ENCODE results near the gene CUL1. TPM values are rescaled to one million over a fixed set of nuclear protein-coding genes. Genes with fewer than 3 reads are reported as not detected.

CUL1 gene
- total RNA-seq, 1 experiment from 2014 or later = 72.3 TPM

DNA sequence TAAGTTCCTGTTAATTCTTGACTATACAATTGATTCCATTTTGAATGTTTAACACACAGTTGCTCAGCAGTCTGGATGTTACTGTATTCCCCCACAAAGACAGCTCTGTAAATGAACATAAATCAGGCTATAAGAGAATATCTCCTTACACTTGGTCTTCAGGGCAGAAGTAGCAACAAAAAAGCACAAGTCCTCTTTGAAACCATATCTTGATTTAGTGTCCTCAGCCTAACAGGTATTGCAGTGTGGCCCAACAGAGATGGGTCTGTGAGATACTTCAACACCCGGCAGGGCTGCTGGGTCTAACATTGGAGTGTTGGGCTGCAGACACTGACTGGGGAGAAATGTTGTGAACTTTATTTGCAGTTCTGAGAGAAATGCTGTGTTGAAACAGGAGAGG is 75.8 kb downstream of the CUL1 start:
- Histone ChIP-seq H3K56ac (ENCODE audit: insufficient read length, low read depth, low read length) (no peak overlapping the region), H3K18ac (ENCODE audit: insufficient read length, low read depth, low read length) (no peak overlapping the region), H2AK5ac (ENCODE audit: insufficient read length, low read length) (no peak overlapping the region), H4K8ac (replicated peaks; ENCODE audit: insufficient read length, low read depth, low read length) (no peak overlapping the region), H4K20me1 (ENCODE audit: control insufficient read depth, insufficient read depth, insufficient read length) (no peaks in the 10 kb centered on the region), H2BK20ac (ENCODE audit: low read depth, low read length, poor library complexity, severe bottlenecking) (no peak overlapping the region), H3K79me1 (ENCODE audit: insufficient read depth, low read depth, low read length, poor library complexity, severe bottlenecking) (no peaks in the 10 kb centered on the region), H3K4me2 (ENCODE audit: insufficient read depth, insufficient read length, low read length) (no peak overlapping the region), H2BK5ac (ENCODE audit: insufficient read length, low read length) (no peak overlapping the region), H3K14ac (ENCODE audit: insufficient read depth, low read length) (no peak overlapping the region), H3K9ac (ENCODE audit: extremely low read depth, insufficient read length, low read length) (no peak overlapping the region), H4K91ac (ENCODE audit: insufficient read length, low read depth, low read length) (no peak overlapping the region), H4K5ac (ENCODE audit: insufficient read length, low read depth, low read length) (no peak overlapping the region), H3K27me3 (ENCODE audit: insufficient read depth, low read length) (no peaks in the 10 kb centered on the region), H3K27ac (ENCODE audit: insufficient read length, low read depth, low read length) (no peak overlapping the region), H2BK15ac (ENCODE audit: low read depth, low read length) (no peak overlapping the region), H3K4ac (ENCODE audit: low read depth, low read length) (no peak overlapping the region), H2AFZ (ENCODE audit: low read length) (no peak overlapping the region), H3K79me2 (ENCODE audit: insufficient read depth, low read length) (no peaks in the 10 kb centered on the region), H2BK120ac (ENCODE audit: low read depth, low read length, poor library complexity, severe bottlenecking) (no peak overlapping the region), H3K23me2 (ENCODE audit: insufficient read length, low read depth, low read length, poor library complexity, severe bottlenecking) (no peaks in the 10 kb centered on the region), H3K23ac (ENCODE audit: insufficient read length, low read depth, low read length) (no peak overlapping the region), H2BK12ac (ENCODE audit: insufficient read length, low read depth, low read length) (no peak overlapping the region), H3K9me3 (ENCODE audit: control insufficient read depth, low read depth, low read length) (no peaks in the 10 kb centered on the region), H3T11ph (ENCODE audit: low read length) (no peak overlapping the region), H3K4me1 (ENCODE audit: insufficient read depth, low read length) (0 out of 2 replicates have a peak, but pooled peaks cover 3% of the 10 kb centered on the region)
- TF ChIP-seq, protein P1, sequence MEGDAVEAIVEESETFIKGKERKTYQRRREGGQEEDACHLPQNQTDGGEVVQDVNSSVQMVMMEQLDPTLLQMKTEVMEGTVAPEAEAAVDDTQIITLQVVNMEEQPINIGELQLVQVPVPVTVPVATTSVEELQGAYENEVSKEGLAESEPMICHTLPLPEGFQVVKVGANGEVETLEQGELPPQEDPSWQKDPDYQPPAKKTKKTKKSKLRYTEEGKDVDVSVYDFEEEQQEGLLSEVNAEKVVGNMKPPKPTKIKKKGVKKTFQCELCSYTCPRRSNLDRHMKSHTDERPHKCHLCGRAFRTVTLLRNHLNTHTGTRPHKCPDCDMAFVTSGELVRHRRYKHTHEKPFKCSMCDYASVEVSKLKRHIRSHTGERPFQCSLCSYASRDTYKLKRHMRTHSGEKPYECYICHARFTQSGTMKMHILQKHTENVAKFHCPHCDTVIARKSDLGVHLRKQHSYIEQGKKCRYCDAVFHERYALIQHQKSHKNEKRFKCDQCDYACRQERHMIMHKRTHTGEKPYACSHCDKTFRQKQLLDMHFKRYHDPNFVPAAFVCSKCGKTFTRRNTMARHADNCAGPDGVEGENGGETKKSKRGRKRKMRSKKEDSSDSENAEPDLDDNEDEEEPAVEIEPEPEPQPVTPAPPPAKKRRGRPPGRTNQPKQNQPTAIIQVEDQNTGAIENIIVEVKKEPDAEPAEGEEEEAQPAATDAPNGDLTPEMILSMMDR (conservative IDR thresholded peaks at IDR 0.05) = no peak
- H3K4me3 Mint-ChIP-seq = no peak overlapping the region
- WGBS (ENCODE audit: extremely low coverage, insufficient read length, low lambda C conversion rate) = no CpG with 5 or more reads among the region's 1 CpG
- no peaks in the 10 kb centered on the region for H3K27me3 Mint-ChIP-seq (ENCODE audit: low read depth)
- H3K4me1 Mint-ChIP-seq = peaks cover 21 to 36% of the 10 kb centered on the region in 2 experiments
- no peak for DNase-seq
- H3K9me3 Mint-ChIP-seq = no peaks in the 10 kb centered on the region
- peaks cover 13 to 60% (median 43%) of the 10 kb centered on the region in 3 experiments; a peak in 6 of 7 replicates for H3K36me3 Mint-ChIP-seq (ENCODE audit: insufficient read depth in 1 of 3, low read depth in 3 of 3)
- H3K27ac Mint-ChIP-seq = peak overlapping the region in 2 of 3 experiments; percentile 5 to 26; a peak in 2 of 7 replicates
